ENCODE results near the gene TMEM80.

DNA sequence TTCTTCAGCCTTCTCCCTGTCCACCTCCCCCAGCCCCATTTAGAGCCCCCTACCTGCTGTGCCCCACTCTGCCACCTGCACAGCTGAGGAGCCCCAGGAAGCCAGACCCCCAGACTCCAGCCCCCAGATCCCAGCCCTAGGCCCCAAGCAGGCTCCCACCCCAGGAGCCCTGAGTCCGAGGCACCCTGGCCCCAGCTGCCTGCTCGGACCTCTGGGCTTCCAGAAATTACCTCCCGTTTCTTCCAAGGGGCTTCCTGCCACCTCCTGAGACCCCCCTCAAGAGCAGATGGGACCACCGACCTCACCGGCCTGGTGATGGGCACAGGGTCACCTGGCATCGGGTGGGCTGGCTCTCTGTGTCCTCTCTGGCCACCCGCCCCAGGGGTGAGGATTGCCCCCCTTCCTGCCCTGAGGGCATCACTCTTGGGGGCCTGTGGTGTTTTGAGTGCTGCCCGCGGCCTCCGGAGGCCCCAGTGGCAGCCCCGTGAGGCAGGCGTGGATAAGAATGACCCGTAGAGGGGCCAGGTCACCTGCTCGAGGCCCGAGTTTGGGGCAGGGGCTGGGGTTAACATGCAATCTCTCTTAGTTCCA lies 33.4 kb downstream of the TMEM80 start:
- no peak for TF ChIP-seq SUZ12 (IDR thresholded peaks at IDR 0.05; ENCODE audit: extremely low read depth, insufficient read depth, insufficient read length)
- TF ChIP-seq ZNF274 (IDR thresholded peaks at IDR 0.05; ENCODE audit: low read depth, low read length), result no peak
